GM12878 (cell line): ENCODE measurements around the gene PRF1. TPM values are rescaled to one million over a fixed set of nuclear protein-coding genes. Genes with fewer than 3 reads are reported as not detected.

ENCODE experiments used
- ATAC-seq: fragments of 200-7000 bp; cut with Tn5 transposase; 3 replicates; pipeline ENCODE4 v1.9.1; 2020; ENCODE audit warnings: mild to moderate bottlenecking, moderate library complexity
- BruUV-seq: library from RNA; stranded (reverse); fragments of 400-500 nt; replicated peaks from 2 replicates; lab custom pipeline; 2021; lab: Mats Ljungman, UMichigan
- CTCF ChIA-PET: fragments of 300-600 bp; sonication (Branson Sonifier 250); formaldehyde crosslinking; extraction: SDS; loops from one replicate; lab custom pipeline; 2021; ENCODE audit warnings: inconsistent platforms; lab: Yijun Ruan, JAX
- POLR2A ChIA-PET: fragments of 350-600 bp; formaldehyde crosslinking; extraction: SDS; loops from one replicate; lab custom pipeline; 2021; ENCODE audit warnings: inconsistent platforms; lab: Charles Lee
- RAD21 ChIA-PET: fragments of 300-600 bp; sonication (Branson Sonifier 250); formaldehyde crosslinking; loops from one replicate; lab custom pipeline; 2023; ENCODE audit warnings: antibody characterized with exemption; ENCODE audit not compliant: unreplicated experiment; lab: Charles Lee
- SMC1A ChIA-PET: fragments of 300-600 bp; sonication (Branson Sonifier 250); formaldehyde crosslinking; loops from one replicate; lab custom pipeline; 2023; ENCODE audit not compliant: unreplicated experiment, uncharacterized antibody; lab: Charles Lee
- DNase-seq: peaks from one replicate; pipeline ENCODE4 v3.0.0-alpha.2; 2011; ENCODE audit warnings: low read depth, low spot score
- FAIRE-seq: peaks from 3 replicates; lab custom pipeline; 2011; peaks lifted over from hg19 to GRCh38; lab: Jason Lieb, UNC
- H2AFZ ChIP-seq: 2 replicates; pipeline ENCODE4 v1.6.0; 2011; ENCODE audit warnings: low read depth, low read length, control low read depth; ENCODE audit not compliant: control insufficient read depth
- H3K27ac ChIP-seq: 2 replicates; pipeline ENCODE4 v1.5.1; 2011; ENCODE audit warnings: control low read depth; ENCODE audit not compliant: control insufficient read depth, insufficient read depth
- H3K27me3 ChIP-seq, 2 experiments: replicated peaks in 1 of 2; 2 replicates each; pipeline versions ENCODE4 v1.6.0 to v1.6.1; 2011; ENCODE audit warnings: low read length in 1 of 2; ENCODE audit not compliant: control insufficient read depth in 2 of 2, insufficient read depth in 2 of 2
- H3K36me3 ChIP-seq, 2 experiments: 2 replicates each; pipeline ENCODE4 v1.5.1; 2011; ENCODE audit warnings: low read length in 1 of 2; ENCODE audit not compliant: control insufficient read depth in 2 of 2, insufficient read depth in 2 of 2
- H3K4me1 ChIP-seq: 2 replicates; pipeline ENCODE4 v1.6.1; 2011; ENCODE audit warnings: mild to moderate bottlenecking, low read length, moderate library complexity, mixed read lengths; ENCODE audit not compliant: control insufficient read depth, insufficient read depth
- H3K4me2 ChIP-seq: 2 replicates; pipeline ENCODE4 v1.6.0; 2011; ENCODE audit warnings: control low read depth; ENCODE audit not compliant: control insufficient read depth, insufficient read depth
- H3K4me3 ChIP-seq: fragments of 200-600 bp; sonication (generic); 2 replicates; pipeline ENCODE4 v1.5.1; 2016
- H3K79me2 ChIP-seq: 2 replicates; pipeline ENCODE4 v1.6.0; 2011; ENCODE audit warnings: low read length; ENCODE audit not compliant: control insufficient read depth, insufficient read depth
- H3K9ac ChIP-seq: 2 replicates; pipeline ENCODE4 v1.8.0; 2011; ENCODE audit warnings: low read length, control low read depth, mixed read lengths; ENCODE audit not compliant: control insufficient read depth, insufficient read depth
- H3K9me3 ChIP-seq: replicated peaks from 3 replicates; pipeline ENCODE4 v1.5.1; 2011; ENCODE audit warnings: mild to moderate bottlenecking, low read length; ENCODE audit not compliant: control insufficient read depth, insufficient read depth
- H4K20me1 ChIP-seq: 2 replicates; pipeline ENCODE4 v1.6.0; 2011; ENCODE audit not compliant: control insufficient read depth, insufficient read depth
- CREB1 ChIP-seq: IDR thresholded peaks from 2 replicates; pipeline ENCODE4 v1.6.1; 2012; ENCODE audit warnings: low read depth, mild to moderate bottlenecking, inconsistent platforms
- RAD21 ChIP-seq: IDR thresholded peaks from 2 replicates; pipeline ENCODE4 v1.6.1; 2011; ENCODE audit warnings: mild to moderate bottlenecking, low read depth, low read length, moderate library complexity; ENCODE audit not compliant: insufficient read depth
- SMC3 ChIP-seq: IDR thresholded peaks from 2 replicates; pipeline ENCODE4 v1.6.1; 2011; ENCODE audit warnings: low read length, improper control_type of control experiment, borderline replicate concordance
- WGBS: methylation state at CpG from one replicate; pipeline ENCODE4 v1.1.6; 2016; ENCODE audit warnings: low lambda C conversion rate; ENCODE audit not compliant: insufficient replicate concordance, insufficient coverage; ENCODE audit errors: missing lambda C conversion rate; 5-methylcytosine and 5-hydroxymethylcytosine counted together
- in situ Hi-C: fragments of 300-500 bp; cut with MboI; formaldehyde crosslinking; loops from 9 replicates; pipeline ENCODE4 v1.14.3; 2018; ENCODE audit warnings: mixed read lengths
- intact Hi-C: fragments of 100-400 bp; cut with micrococcal nuclease; formaldehyde crosslinking; loops from one replicate; pipeline ENCODE4 v1.14.2; 2022; ENCODE audit not compliant: unreplicated experiment
- polyA plus RNA-seq, 11 experiments: library from polyadenylated mRNA; depleted of rRNA in 4 of 11; unstranded in 6 of 11; stranded (reverse) in 5 of 11; fragments of >200 nt; fragmentation: Nextera tagmentation in 4 of 11; fragmentation: Illumina TruSeq in 1 of 11; extraction: Ambion mirVana in 4 of 11; extraction: Trizol in 1 of 11; gene quantifications; 1 replicate in 1 of 11; 2 replicates in 10 of 11; pipeline versions ENCODE4 v1.2.1 to v1.2.3, GENCODE V29; 2011 to 2016; ENCODE audit warnings: inconsistent platforms in 2 of 11, missing spikeins in 2 of 11, low read depth in 1 of 11
- total RNA-seq, 4 experiments: library from RNA; depleted of rRNA in 3 of 4; stranded (reverse); fragments of >200 nt in 3 of 4; fragmentation: Illumina TruSeq in 1 of 4; extraction: Trizol in 1 of 4; gene quantifications; 2 replicates each; pipeline versions ENCODE4 v1.2.1 to v1.2.3, GENCODE V29; 2013 to 2021
- TF ChIP-seq, protein P1 (sequence below), 3 experiments: IDR thresholded peaks in 2 of 3; conservative IDR thresholded peaks in 1 of 3; 2 replicates each; pipeline ENCODE4 v1.5.1; 2011; ENCODE audit warnings: low read depth in 3 of 3, low read length in 3 of 3, mild to moderate bottlenecking in 3 of 3, control low read depth in 2 of 3, moderate library complexity in 2 of 3, inconsistent platforms in 1 of 3, mixed read lengths in 1 of 3; ENCODE audit not compliant: control insufficient read depth in 2 of 3, insufficient read depth in 1 of 3; ENCODE audit errors: extremely low read depth in 1 of 3

PRF1 gene
- total and polyA plus RNA-seq, 10 of the 15 experiments (the other 5 are each of a cell fraction or from before 2014, with no cell fraction given) = 0.84 to 15.7 (median 1.3) TPM

DNA sequence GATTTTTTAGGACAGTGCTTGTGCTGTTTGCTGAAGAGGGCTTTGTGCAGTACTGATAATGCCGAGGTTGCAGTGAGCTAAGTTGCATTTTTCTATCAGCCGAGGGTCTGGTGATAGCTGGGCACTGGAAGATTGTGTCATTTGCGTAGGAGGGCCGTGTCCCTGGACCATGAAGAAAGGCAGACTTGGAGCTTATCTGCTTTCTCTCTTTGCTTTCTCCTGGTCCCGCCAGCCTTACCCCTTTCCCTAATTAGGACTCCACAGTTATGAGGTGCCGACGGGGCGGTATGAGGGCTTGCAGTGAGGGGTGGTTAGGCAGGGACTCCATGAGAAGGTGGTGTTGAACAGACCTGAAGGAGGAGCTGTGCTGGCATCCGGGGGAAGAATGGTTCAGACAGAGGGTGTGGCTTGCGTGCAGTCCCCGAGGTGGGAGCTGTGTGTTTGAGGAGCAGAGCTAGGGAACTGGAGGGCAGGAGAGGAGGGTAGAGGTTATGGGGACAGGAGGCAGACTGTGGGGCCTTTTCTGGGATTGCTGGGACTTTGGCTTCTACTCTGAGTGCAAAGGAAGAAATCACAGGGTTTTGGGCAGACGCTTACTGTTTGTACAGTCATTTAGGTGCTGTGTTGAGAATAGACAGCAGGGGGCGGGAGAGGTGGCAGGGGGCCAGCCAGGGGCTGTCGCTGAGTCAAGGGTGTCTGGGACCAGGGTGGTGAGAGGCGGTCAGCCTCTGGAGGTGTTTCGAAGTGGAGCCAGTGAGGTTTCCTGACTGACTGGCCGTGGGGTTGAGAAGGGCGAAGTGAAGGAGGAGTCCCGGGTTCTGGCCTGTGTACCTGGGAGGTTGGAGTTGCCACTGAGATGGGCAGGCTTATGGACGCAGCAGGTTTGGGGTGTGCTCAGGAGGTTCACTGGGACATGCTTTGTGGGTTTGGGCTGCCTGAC, 43.4 kb downstream of the PRF1 start:
- ATAC-seq (peak; percentile 79), FAIRE-seq (peak; percentile 72), DNase-seq (no peak)
- no peak overlapping the region for H3K4me3 ChIP-seq
- no peaks in the 10 kb centered on the region for H3K79me2 ChIP-seq
- 36% methylated on average over 20 of the region's 20 CpGs for WGBS
- no TSS peak for BruUV-seq
- TF ChIP-seq CREB1 (no peak), SMC3 (peak; percentile 20; the same call in 1 of the 2 replicates), RAD21 (peak; percentile 55)
- TF ChIP-seq, protein P1, sequence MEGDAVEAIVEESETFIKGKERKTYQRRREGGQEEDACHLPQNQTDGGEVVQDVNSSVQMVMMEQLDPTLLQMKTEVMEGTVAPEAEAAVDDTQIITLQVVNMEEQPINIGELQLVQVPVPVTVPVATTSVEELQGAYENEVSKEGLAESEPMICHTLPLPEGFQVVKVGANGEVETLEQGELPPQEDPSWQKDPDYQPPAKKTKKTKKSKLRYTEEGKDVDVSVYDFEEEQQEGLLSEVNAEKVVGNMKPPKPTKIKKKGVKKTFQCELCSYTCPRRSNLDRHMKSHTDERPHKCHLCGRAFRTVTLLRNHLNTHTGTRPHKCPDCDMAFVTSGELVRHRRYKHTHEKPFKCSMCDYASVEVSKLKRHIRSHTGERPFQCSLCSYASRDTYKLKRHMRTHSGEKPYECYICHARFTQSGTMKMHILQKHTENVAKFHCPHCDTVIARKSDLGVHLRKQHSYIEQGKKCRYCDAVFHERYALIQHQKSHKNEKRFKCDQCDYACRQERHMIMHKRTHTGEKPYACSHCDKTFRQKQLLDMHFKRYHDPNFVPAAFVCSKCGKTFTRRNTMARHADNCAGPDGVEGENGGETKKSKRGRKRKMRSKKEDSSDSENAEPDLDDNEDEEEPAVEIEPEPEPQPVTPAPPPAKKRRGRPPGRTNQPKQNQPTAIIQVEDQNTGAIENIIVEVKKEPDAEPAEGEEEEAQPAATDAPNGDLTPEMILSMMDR (IDR thresholded peaks at IDR 0.05 in 2 of 3, conservative IDR thresholded peaks at IDR 0.05 in 1 of 3; ENCODE audit: control insufficient read depth in 2 of 3, extremely low read depth in 1 of 3, insufficient read depth in 1 of 3, low read depth in 3 of 3, low read length in 3 of 3) = peak; percentile 23 to 35 (median 31); a peak in 3 of 6 replicates
- intact Hi-C loops = loop anchor here (2.0 kb wide), 1 partner anchor 200 kb away; no protein-coding TSS in a partner anchor
- in situ Hi-C loops = no loop called here
- H3K4me2 ChIP-seq = no peak overlapping the region
- no peaks in the 10 kb centered on the region for H4K20me1 ChIP-seq
- no peak overlapping the region for H3K27ac ChIP-seq
- ChIA-PET CTCF (interaction anchor here (0.6 to 4.5 kb wide), 15 partner anchors 9 to 324 kb away, joined by 3 to 30 read pairs (median 4); no protein-coding TSS in a partner anchor), RAD21 (interaction anchor here (0.5 to 1.4 kb wide), 8 partner anchors 10 to 197 kb away, joined by 3 to 9 read pairs (median 4); no protein-coding TSS in a partner anchor), SMC1A (interaction anchor here (0.5 to 2.2 kb wide), 12 partner anchors 10 to 244 kb away, joined by 3 to 7 read pairs (median 3); no protein-coding TSS in a partner anchor), POLR2A (no interaction called here)
- H3K4me1 ChIP-seq = no peaks in the 10 kb centered on the region; the same call in 1 of the 2 replicates
- no peak overlapping the region for H2AFZ ChIP-seq
- no peak overlapping the region for H3K9ac ChIP-seq
- H3K9me3 ChIP-seq = no peaks in the 10 kb centered on the region
- H3K27me3 ChIP-seq = no peaks in the 10 kb centered on the region
- H3K36me3 ChIP-seq = no peaks in the 10 kb centered on the region; a peak in 1 of 4 replicates
